Endometrium (tissue), 2 donors: ENCODE data around the gene KMO.
A peak's percentile ranks its signal among the peaks of the same experiment; 100 is the strongest.

Source experiments
- FAIRE-seq: peaks from 2 replicates; lab custom pipeline; 2012; peaks lifted over from hg19 to GRCh38; lab: Jason Lieb, UNC
- donor health status: control.
- donor health status: control.

Gene KMO

DNA sequence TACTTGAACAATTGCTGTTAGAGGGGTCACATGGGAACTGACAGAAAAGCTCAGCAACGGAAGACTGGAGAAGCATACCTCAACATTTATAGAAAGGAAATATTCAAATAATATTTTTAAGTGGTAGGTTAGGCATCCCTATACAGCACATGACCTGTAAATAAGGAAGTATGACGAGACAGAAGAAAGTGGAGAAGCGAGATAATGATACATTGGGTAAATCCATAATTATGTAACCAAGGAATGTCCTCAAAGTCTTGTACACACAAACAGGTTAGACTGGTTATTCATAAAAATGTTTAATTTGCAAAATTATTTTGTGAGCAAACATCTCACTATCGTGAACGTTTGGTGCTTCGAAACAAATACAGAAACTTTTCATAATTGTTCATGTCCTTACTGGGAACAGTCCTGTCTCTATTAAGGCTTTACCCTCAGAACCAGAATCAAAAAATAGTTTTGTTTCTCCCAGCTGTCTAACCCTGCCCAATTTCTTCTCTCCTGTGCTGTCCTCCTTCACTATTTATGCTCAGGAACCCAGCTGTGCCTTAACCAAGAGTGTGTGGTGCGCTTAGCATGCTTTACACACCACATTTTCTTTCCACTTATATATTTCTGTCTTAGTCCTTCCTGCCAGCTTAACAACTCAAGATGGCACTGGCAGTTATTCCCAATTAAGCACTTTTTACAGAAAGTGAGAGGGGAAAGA, 10.2 kb downstream of the KMO start:
- no peak for FAIRE-seq

DNA sequence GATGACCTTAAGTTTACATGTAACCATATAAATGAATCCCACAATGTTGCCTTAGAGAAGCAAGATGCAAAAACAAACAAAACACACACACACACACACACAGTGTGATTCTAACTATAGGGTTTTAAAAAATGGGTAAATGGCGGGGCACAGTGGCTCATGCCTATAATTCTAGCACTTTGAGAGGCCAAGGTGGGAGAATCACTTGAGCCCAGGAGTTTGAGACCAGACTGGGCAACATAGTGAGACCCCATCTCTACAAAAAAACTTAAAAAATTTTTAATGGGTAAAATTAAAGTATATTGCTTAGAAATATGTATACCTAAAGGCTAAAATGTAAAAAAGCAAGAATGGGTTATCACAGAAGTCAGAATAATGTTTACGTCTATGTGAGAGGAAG, 15.8 kb downstream of the KMO start:
- no peak for FAIRE-seq

DNA sequence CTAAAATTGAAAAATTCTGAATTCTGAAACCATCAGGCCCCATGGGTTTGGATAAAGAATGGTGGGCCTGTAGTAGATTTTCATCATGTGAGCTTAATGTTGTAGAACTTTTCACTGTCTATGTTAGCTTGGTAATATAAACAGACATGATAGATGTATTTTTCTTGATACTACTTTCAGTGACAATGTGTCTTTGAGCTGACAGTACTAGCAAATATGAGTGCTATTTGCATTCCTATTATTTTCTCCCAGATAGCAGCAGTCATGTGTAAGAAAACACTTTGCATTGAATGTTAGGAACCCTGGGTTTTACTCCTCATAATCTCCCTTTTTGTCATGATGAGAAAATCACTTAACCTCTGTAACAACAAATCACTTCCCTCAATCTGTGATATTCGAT, 18.1 kb downstream of the KMO start:
- FAIRE-seq: no peak

DNA sequence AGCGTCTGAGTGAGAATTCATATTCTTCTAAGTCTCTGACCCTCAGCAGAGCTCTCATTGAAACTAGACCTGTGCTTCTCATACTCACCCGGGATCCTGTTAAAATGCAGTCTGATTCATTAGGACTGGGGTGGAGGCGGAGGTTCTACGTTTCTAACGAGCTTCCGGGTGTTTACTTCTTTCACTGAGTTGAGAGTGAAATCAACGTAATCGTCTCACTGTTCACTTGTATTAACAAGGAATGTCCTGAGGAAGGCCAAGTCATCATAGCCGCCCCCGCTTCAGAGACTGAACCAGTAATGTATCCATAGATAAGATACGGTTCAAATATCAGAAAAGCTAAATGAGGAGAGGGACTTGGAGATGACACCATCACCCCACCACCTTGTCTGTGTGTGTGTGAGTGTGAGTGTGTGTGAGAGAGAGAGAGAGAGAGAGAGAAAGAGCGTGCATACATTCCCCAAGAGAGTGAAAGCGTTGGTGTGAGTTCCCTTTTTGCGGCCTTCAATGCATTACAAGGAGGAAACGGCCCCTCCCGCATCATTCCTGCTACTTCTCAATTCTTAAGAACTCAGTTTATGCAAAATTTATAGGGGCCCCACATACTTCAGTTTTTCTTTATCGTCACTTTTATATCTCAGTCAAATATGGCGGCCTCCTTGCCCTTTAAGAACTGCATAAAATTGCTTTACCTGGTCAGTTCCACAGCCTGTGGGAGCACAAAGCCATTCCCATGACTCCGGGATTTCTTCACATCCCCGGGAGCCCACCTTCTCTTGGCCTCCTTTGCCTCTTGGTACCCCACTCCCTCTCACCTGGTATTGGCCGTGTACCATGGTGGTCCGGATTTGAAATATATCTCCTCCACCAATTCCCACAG, 19.8 kb downstream of the KMO start:
- no peak for FAIRE-seq

DNA sequence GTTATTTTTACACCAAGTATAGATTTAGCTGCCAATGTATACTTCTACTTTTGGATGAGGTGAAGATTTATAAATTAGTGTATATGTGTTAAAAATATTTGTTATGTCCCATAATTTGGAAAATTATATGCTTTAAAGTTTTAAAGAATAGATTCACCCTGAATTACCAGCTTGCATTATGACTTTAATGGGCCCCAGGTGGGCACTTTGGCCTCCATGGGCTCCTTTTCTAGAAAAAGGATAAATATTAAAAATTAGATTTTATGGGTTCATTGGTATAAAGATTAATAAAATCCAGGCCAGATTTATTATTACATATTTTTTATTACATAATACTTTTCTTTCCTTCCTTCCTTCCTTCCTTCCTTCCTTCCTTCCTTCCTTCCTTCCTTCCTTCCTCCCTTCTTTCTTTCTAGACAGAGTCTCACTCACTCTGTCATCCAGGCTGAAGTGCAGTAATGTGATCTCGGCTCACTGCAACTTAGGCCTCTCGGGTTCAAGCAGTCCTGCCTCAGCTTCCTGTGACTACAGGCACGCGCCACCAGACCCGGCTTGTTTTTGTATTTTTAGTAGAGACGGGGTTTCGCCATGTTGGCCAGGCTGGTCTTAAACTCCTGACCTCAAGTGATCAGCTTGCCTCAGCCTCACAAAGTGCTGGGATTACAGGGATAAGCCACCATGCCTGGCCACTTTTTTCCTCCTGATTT, 21.9 kb downstream of the KMO start:
- FAIRE-seq: no peak

GRCh38 chr1:241555526-241555925, 23.3 kb downstream of the KMO start:
- FAIRE-seq: no peak

DNA sequence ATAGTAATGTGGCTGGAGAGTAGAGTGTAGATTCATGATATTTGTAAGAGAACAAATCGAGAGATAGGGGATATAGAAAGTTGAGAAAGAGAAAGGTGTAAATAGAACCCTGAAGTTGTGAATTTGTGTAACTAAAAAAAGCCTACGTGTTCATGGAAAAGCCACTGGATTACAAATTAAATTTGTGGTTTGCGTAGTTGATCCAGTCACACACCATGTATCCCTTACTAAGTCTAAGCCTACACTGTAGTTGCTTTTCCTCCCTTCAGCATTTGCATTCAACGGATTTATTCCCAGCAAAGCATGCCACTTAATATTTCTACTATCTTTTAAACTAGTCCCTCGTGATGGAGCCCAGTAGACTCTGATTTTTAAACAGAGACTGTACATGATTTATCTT, 24.9 kb downstream of the KMO start:
- no peak for FAIRE-seq

DNA sequence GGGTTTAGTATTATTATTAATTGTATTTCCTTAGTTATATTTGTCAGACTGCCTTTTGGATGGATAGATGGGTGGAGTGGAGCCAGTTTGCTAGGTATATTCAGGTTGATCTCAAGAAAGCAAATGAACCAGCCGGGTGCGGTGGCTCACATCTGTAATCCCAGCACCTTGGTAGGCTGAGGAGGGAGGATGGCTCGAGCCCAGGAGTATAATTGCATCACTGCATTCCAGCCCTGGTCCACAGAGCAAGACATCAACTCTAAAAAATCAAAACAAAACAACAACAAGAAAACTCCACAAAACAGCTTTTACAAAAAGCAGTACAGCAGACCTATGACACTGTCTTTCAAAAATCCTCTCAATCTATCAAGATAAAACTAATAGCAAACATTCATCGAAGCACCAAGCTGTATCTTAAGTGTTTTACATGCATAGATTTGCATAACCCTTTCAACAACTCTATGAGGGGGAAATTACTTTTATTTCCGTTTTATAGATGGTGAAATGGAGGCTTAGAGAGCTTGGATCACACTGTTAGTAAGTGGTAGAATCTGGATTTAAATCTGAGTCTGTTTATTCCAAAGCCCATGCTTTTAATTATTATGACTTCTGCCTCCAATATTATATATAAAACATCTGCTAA, 25.5 kb downstream of the KMO start:
- FAIRE-seq: peak; percentile 35

DNA sequence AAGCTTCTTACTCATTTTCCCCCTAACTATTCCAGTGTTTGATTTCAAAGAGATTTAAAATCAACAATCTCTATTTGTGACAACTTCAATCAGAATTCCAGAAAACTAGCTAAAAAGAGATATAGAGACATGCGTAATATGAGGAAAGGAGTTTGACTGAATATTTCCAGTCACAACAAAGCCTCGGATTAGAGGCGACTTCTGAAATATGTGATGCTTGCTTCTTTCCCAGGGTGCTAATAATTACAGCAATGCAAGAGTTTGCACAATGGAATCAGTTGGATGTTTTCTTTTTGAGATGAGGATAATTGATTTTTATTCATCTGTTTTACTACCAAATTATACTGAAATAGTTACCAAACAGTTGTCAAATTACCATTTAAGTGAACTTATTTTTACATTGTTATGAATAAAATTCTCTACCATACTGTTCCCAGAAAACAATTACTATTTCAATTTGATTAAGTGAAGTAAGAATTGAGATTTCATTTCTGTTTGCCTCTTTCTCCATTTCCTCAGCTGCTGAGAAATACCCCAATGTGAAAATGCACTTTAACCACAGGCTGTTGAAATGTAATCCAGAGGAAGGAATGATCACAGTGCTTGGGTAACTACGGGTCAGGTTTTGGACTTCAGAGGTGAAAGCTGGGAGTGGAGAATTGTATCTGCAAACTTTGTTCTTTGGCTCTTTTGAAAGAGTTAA, 28.1 kb downstream of the KMO start:
- no peak for FAIRE-seq

DNA sequence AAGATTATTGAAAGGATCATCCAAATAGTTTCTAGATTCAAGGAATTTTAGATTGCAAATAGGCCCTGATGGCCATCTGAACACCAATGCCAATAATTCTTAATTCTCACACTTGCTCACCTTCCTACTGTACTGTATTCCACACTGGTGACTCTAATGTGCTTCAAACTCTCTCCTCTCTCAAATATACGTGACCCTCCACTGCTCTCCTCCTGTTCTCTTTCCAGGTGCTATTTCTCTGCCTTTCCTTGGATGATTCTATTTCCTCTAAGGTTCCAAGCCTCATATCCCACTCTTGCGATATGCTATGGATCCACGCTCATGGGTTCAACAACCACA, 28.6 kb downstream of the KMO start:
- FAIRE-seq: no peak

DNA sequence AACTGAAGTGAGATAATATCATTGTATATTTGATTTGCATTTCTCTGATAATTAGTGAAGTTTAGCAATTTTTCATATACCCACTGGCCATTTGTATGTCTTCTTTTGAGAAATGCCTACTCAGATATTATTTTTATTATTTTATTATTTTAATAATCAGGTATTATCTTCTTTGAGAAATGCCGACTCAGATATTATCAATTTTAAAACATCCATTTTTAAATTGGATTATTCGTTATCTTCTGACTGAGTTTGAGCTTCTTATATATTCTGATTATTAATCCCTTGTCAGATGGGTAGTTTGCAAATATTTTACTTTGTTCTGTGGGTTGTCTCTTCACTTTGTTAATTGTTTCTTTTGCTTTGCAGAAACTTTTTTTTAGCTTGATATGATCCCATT, 37.7 kb downstream of the KMO start:
- FAIRE-seq: no peak

GRCh38 chr1:241574154-241574553, 42.0 kb downstream of the KMO start:
- no peak for FAIRE-seq

- FAIRE-seq: no peak
Measured at GRCh38 chr1:241579434-241579833, 47.3 kb downstream of the KMO start.

DNA sequence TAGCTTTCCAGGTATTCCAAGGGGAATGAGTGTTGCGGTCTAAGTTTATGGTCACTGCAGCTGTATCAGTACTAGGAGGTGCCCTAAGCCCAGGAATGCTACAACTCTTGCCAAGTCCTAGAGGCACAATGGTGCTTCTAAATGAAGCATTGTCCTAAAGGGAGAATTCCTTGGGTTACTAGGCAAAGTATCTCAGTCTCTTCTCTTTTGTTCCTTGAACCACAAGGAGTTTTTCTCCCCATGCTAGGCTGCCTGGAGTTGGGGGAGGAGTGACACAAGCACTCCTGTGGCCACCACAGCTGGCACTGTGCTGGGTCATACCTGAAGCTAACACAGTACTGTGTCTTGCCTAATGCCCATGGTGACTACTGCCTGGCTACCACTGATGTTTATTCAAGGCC, 50.7 kb downstream of the KMO start:
- FAIRE-seq: no peak

GRCh38 chr1:241586905-241587512, 54.8 kb downstream of the KMO start:
- FAIRE-seq: no peak

DNA sequence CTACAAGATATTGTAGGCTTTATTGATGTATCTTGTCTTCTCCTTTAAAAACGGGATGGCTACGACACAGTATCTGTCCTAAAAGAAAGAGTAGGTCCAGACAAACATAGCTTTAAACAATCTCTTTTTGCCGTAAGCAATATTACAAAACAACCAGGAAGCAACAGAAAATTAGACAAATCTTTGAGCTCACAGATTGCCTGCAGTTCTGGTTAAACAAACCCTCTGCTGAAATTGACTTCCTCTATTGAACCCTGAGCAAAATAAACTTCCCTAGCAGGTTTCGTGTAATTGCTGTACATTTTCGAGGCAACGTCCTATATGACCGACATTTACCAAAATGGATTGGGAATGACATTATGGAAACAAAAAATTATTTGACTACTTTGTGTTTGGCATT, 57.3 kb downstream of the KMO start:
- FAIRE-seq: no peak

GRCh38 chr1:241590719-241591118, 58.5 kb downstream of the KMO start:
- FAIRE-seq: no peak

DNA sequence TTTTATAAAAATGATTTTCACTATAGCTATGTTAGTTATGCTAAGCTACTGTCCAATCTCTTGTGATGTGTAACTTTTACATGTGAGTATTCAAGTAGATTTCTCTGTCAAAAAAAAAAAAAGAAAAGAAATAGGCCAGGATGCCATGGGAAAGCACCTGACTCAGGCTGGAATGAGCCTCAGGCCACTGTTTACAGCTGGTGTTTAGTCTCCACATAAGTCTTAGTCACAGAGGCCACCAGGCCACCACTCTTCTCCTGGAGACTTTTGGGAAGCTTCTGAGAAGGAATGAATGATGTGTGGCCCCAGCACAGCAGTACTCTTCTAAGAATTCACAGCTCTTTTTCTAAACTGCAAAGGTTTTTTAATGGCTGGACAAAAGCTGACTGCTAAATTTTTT, 59.1 kb downstream of the KMO start:
- FAIRE-seq: no peak

- FAIRE-seq: no peak
Measured at GRCh38 chr1:241591736-241592135, 59.6 kb downstream of the KMO start.

DNA sequence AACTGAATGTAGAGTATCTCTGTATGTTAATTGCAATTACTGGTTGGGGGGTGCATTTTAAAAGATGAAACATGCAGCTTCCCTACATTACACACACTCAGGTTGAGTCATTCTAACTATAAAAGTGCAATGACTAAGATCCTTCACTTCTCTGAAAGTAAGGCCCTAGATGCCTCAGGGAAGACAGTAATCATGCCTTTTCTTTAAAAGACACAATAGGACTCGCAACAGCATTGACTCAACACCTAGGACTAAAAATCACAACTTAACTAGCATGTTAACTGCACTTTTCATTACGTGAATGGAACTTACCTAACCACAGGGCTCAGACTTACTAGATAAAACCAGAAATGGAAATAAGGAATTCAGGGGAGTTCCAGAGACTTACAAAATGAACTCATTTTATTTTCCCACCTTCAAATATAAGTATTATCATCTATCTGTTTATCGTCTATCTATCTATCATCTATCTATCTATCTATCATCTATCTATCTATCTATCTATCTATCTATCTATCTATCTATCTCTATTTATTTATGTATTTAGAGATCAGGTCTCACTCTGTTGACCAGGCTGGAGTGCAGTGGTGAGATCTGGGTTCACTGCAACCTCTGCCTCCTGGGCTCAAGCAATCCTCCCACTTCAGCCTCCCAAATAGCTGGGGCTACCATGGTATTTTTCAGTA, 60.2 kb downstream of the KMO start:
- FAIRE-seq: no peak

DNA sequence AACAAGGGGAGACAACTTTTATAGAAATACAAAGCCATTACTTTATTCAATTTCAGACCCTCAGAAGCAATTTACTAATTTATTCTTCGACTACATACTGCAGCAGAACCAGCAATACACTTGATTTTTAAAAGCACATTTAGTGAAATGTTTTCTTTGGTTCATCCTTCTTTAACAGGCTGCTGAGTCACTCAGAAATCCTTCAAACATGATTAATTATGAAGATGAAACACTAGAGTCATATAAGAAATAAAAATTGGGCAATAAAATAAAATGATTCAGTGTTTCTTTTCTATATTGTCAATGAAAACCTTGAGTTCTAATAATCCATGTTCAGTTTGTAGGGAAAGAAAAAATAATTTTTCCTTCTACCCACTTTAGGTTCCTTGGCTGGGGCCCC, 61.0 kb downstream of the KMO start:
- no peak for FAIRE-seq
